ENCODE measurements around the gene C2orf72. TPM values are rescaled to one million over a fixed set of nuclear protein-coding genes. Genes with fewer than 3 reads are reported as not detected.

Gene C2orf72
- total RNA-seq, 4 donors from 2014 or later, result 0.21 to 1.6 (median 1.1) TPM; not detected in 1

GRCh38 chr2:231036578-231037106 is 681 bp upstream of the C2orf72 start:
- Histone ChIP-seq H3K27ac (no peak overlapping the region), H3K4me1 (peaks cover 0 to 15% (median 11%) of the 10 kb centered on the region in 3 donors), H3K4me3 (no peak overlapping the region), H3K27me3 (peaks cover 0 to 91% (median 10%) of the 10 kb centered on the region in 4 donors), H3K36me3 (no peaks in the 10 kb centered on the region), H3K9me3 (no peaks in the 10 kb centered on the region)
- no peak for TF ChIP-seq POLR2A (IDR thresholded peaks at IDR 0.05)
- 59 to 65% methylated on average over 11 to 12 of the region's 12 CpGs for WGBS, 2 donors
- no peak for DNase-seq
- intact Hi-C loops (cut with DNase I), result no loop called here

- Histone ChIP-seq H3K9me3 (no peaks in the 10 kb centered on the region), H3K4me3 (peak overlapping the region; percentile 12 to 61 (median 29)), H3K27ac (no peak overlapping the region), H3K4me1 (peaks cover 0 to 15% (median 11%) of the 10 kb centered on the region in 3 donors), H3K36me3 (no peaks in the 10 kb centered on the region), H3K27me3 (peaks cover 0 to 89% (median 10%) of the 10 kb centered on the region in 4 donors)
- 0 to 6% methylated on average over 1 to 6 of the region's 104 CpGs for WGBS, 2 donors
- intact Hi-C loops (cut with DNase I), result no loop called here
- TF ChIP-seq POLR2A (IDR thresholded peaks at IDR 0.05), result no peak
- no peak for TF ChIP-seq CTCF (IDR thresholded peaks at IDR 0.05)
- DNase-seq, result no peak
Measured at GRCh38 chr2:231037731-231038482, 584 bp downstream of the C2orf72 start.

- peaks cover 0 to 85% (median 10%) of the 10 kb centered on the region in 4 donors for H3K27me3 ChIP-seq
- WGBS, 2 donors, result 38 to 41% methylated on average over 20 to 21 of the region's 21 CpGs
- peaks cover 0 to 15% (median 11%) of the 10 kb centered on the region in 3 donors for H3K4me1 ChIP-seq
- intact Hi-C loops (cut with DNase I), result no loop called here
- no peak overlapping the region for H3K27ac ChIP-seq
- H3K9me3 ChIP-seq, result no peaks in the 10 kb centered on the region
- DNase-seq, result no peak
- H3K36me3 ChIP-seq, result no peaks in the 10 kb centered on the region
- peak overlapping the region in 2 of 4 donors; percentile 41 to 61 for H3K4me3 ChIP-seq
- no peak for TF ChIP-seq CTCF (IDR thresholded peaks at IDR 0.05)
- no peak for TF ChIP-seq POLR2A (IDR thresholded peaks at IDR 0.05)
Measured at GRCh38 chr2:231038483-231039293, 1.4 kb downstream of the C2orf72 start.

- 79 to 80% methylated on average over 6 of the region's 6 CpGs for WGBS, 2 donors
- intact Hi-C loops (cut with DNase I), result no loop called here
- H3K4me3 ChIP-seq, result no peak overlapping the region
- no peaks in the 10 kb centered on the region for H3K9me3 ChIP-seq
- no peak for TF ChIP-seq POLR2A (IDR thresholded peaks at IDR 0.05)
- TF ChIP-seq CTCF (IDR thresholded peaks at IDR 0.05), result no peak
- H3K36me3 ChIP-seq, result no peaks in the 10 kb centered on the region
- H3K4me1 ChIP-seq, result peaks cover 0 to 15% (median 11%) of the 10 kb centered on the region in 3 donors
- no peak for DNase-seq
- no peak overlapping the region for H3K27ac ChIP-seq
- H3K27me3 ChIP-seq, result peaks cover 0 to 79% (median 10%) of the 10 kb centered on the region in 4 donors
Measured at GRCh38 chr2:231039294-231039664, 2.0 kb downstream of the C2orf72 start.

- intact Hi-C loops (cut with DNase I), result no loop called here
- Histone ChIP-seq H3K27ac (no peak overlapping the region), H3K4me3 (no peak overlapping the region), H3K36me3 (no peaks in the 10 kb centered on the region), H3K27me3 (peaks cover 0 to 73% (median 10%) of the 10 kb centered on the region in 4 donors), H3K9me3 (no peaks in the 10 kb centered on the region), H3K4me1 (peaks cover 0 to 15% (median 11%) of the 10 kb centered on the region in 3 donors)
- TF ChIP-seq CTCF (IDR thresholded peaks at IDR 0.05), result no peak
- no peak for TF ChIP-seq POLR2A (IDR thresholded peaks at IDR 0.05)
- no peak for DNase-seq
- WGBS, 2 donors, result 76 to 80% methylated on average over 8 of the region's 8 CpGs
Measured at GRCh38 chr2:231039821-231040364, 2.6 kb downstream of the C2orf72 start.
